ENCODE data around the gene ZNHIT2.

Gene ZNHIT2

GRCh38 chr11:65104628-65105027 is 12.9 kb downstream of the ZNHIT2 start:
- DNase-seq (ENCODE audit: low read depth, low spot score), result no peak

GRCh38 chr11:65103476-65103875 is 14.0 kb downstream of the ZNHIT2 start:
- no peak for DNase-seq (ENCODE audit: low read depth, low spot score)

GRCh38 chr11:65102142-65103095 is 15.1 kb downstream of the ZNHIT2 start:
- DNase-seq (ENCODE audit: low read depth, low spot score), result no peak

- no peak for DNase-seq (ENCODE audit: low read depth, low spot score)
These were observed 16.7 kb downstream of the ZNHIT2 start for GRCh38 chr11:65100674-65101350.

GRCh38 chr11:65096926-65097325 is 20.6 kb downstream of the ZNHIT2 start:
- DNase-seq (ENCODE audit: low read depth, low spot score), result no peak

- DNase-seq (ENCODE audit: low read depth, low spot score), result peak; percentile 60
These were observed 21.3 kb downstream of the ZNHIT2 start, which contains the start of gene VPS51 for GRCh38 chr11:65095974-65096806. Gene VPS51, plus strand, starts transcription at chr11:65096214. Its CDS starts 37 bp downstream, at chr11:65096251.

GRCh38 chr11:65095427-65095826 is 22.1 kb downstream of the ZNHIT2 start:
- DNase-seq (ENCODE audit: low read depth, low spot score), result no peak

GRCh38 chr11:65090628-65091027 is 26.9 kb downstream of the ZNHIT2 start:
- no peak for DNase-seq (ENCODE audit: low read depth, low spot score)

- no peak for DNase-seq (ENCODE audit: low read depth, low spot score)
These were observed 27.9 kb downstream of the ZNHIT2 start for GRCh38 chr11:65089621-65090020.

- no peak for DNase-seq (ENCODE audit: low read depth, low spot score)
These were observed 29.7 kb downstream of the ZNHIT2 start for GRCh38 chr11:65087827-65088226.

- no peak for DNase-seq (ENCODE audit: low read depth, low spot score)
These were observed 30.3 kb downstream of the ZNHIT2 start for GRCh38 chr11:65087216-65087615.

- DNase-seq (ENCODE audit: low read depth, low spot score), result no peak
These were observed 30.7 kb downstream of the ZNHIT2 start for GRCh38 chr11:65086809-65087208.

- no peak for DNase-seq (ENCODE audit: low read depth, low spot score)
These were observed 32.1 kb downstream of the ZNHIT2 start for GRCh38 chr11:65085446-65085845.

- DNase-seq (ENCODE audit: low read depth, low spot score), result no peak
These were observed 32.7 kb downstream of the ZNHIT2 start for GRCh38 chr11:65084598-65085375.

GRCh38 chr11:65083834-65084597 is 33.5 kb downstream of the ZNHIT2 start, which contains the start of the genes CDCA5 and ZFPL1:
Gene CDCA5, minus strand, starts transcription at chr11:65084040. Its CDS starts 62 bp downstream, at chr11:65083978.
Gene ZFPL1, plus strand, starts transcription at chr11:65084222. Its CDS starts 477 bp downstream, at chr11:65084699.
- peak; percentile 88 for DNase-seq (ENCODE audit: low read depth, low spot score)

GRCh38 chr11:65083134-65083833 is 34.2 kb downstream of the ZNHIT2 start:
- no peak for DNase-seq (ENCODE audit: low read depth, low spot score)

GRCh38 chr11:65078786-65079342 is 38.6 kb downstream of the ZNHIT2 start:
- no peak for DNase-seq (ENCODE audit: low read depth, low spot score)

GRCh38 chr11:65078151-65078550 is 39.4 kb downstream of the ZNHIT2 start:
- peak; percentile 25 for DNase-seq (ENCODE audit: low read depth, low spot score)

- no peak for DNase-seq (ENCODE audit: low read depth, low spot score)
These were observed 40.0 kb downstream of the ZNHIT2 start for GRCh38 chr11:65077451-65077850.

All from activated naive CD8-positive, alpha-beta T cell treated with anti-CD3 and anti-CD28 coated beads, Interleukin-2, amount 50 U/mL, for 16 hours (primary cell).